Measurements from ENCODE around the gene EDDM13.
A peak's percentile ranks its signal among the peaks of the same experiment; 100 is the strongest.

Gene EDDM13

DNA sequence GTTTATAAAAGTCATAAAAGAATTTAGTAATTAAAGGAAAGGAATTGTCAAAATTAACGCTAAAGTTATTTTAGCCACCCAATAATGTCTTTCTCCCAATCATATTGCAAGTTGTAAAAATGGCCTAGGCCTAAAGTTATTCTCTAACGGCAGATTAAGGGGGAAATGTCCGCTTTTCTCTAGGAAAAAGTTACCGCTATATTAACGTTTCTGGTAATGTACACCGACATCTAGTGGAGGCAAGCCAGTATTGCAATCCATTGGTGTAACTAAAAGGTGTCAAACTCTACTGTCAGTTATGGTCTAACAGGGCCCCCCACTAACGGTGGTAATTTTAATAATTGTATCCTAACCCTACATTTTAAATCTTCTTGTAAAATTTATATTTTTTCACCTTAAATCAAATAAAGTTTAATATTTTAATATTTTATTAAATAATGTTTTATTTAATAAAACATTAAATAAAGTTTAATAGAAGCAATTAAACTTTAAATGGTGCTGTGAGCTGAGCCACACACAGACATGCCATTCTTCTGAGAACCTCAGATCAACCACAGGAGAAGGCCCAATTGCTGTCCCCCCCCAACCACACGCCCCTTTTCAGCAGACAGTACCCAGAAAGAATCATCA, 78.0 kb downstream of the EDDM13 start:
- CTCF ChIA-PET = interaction anchor here (1.0 to 4.0 kb wide), 4 partner anchors 10 to 284 kb away, joined by 3 to 15 read pairs (median 5); no protein-coding TSS in a partner anchor
- TF ChIP-seq, protein P1, sequence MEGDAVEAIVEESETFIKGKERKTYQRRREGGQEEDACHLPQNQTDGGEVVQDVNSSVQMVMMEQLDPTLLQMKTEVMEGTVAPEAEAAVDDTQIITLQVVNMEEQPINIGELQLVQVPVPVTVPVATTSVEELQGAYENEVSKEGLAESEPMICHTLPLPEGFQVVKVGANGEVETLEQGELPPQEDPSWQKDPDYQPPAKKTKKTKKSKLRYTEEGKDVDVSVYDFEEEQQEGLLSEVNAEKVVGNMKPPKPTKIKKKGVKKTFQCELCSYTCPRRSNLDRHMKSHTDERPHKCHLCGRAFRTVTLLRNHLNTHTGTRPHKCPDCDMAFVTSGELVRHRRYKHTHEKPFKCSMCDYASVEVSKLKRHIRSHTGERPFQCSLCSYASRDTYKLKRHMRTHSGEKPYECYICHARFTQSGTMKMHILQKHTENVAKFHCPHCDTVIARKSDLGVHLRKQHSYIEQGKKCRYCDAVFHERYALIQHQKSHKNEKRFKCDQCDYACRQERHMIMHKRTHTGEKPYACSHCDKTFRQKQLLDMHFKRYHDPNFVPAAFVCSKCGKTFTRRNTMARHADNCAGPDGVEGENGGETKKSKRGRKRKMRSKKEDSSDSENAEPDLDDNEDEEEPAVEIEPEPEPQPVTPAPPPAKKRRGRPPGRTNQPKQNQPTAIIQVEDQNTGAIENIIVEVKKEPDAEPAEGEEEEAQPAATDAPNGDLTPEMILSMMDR (IDR thresholded peaks at IDR 0.05; ENCODE audit: control extremely low read depth, extremely low read depth, low read depth, missing control alignments) = peak; percentile 82
- DNase-seq (ENCODE audit: extremely low spot score) = peak; percentile 37
- POLR2A ChIA-PET = no interaction called here

DNA sequence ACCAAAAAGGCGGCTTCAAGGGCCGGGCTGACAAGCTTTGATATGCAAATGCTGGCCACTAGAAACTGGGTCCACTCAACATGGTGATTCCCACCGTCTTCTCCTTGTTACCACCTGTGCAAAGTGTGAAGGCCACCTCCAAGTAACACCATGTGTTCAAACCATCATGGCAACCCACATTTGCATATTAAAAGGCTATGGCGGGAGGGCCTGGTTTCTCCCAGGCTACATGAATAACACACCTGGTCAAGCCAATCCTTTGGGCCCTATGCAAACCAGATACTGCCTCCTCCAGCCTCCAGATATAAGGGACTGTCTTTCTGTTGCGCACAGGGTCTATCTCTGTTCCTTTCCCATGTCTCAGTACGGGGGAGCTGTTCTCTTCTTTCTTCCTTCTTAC, 78.7 kb downstream of the EDDM13 start:
- TF ChIP-seq, protein P1 (IDR thresholded peaks at IDR 0.05; ENCODE audit: control extremely low read depth, extremely low read depth, low read depth, missing control alignments) = no peak
- DNase-seq (ENCODE audit: extremely low spot score) = no peak
- ChIA-PET CTCF (interaction anchor here (0.6 to 4.0 kb wide), 5 partner anchors 9 to 285 kb away, joined by 3 to 15 read pairs (median 3); no protein-coding TSS in a partner anchor), POLR2A (no interaction called here)

DNA sequence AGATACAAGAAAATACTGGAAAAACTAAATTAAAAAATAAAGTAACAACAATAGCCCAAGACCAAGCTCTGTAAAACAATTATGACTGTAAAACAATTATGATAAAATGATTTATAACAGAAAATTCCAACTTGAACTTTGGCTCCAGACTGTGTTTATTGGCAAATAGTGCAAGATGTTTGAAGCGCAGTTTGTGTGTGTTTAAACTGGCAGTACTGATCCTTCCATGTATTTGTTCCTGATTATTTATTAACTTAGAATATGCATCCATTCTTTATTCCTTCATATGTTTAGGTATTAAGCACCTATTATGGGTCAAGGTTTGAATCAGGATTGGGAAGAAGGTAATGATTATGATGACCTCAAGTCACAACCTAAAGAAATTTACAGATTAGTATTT, 83.0 kb downstream of the EDDM13 start:
- POLR2A ChIA-PET = no interaction called here
- no peak for DNase-seq (ENCODE audit: extremely low spot score)
- TF ChIP-seq, protein P1 (IDR thresholded peaks at IDR 0.05; ENCODE audit: control extremely low read depth, extremely low read depth, low read depth, missing control alignments) = no peak

GRCh38 chr19:56356944-56357343, 84.4 kb downstream of the EDDM13 start:
- DNase-seq (ENCODE audit: extremely low spot score) = no peak
- TF ChIP-seq, protein P1 (IDR thresholded peaks at IDR 0.05; ENCODE audit: control extremely low read depth, extremely low read depth, low read depth, missing control alignments) = no peak
- CTCF ChIA-PET = interaction anchor here (1.3 kb wide), 1 partner anchor 9 kb away, joined by 4 read pairs; no protein-coding TSS in a partner anchor
- POLR2A ChIA-PET = no interaction called here

More for the DNA sequence above, 83.0 kb downstream of the EDDM13 start:
- CTCF ChIA-PET = interaction anchor here (1.4 kb wide), 1 partner anchor 9 kb away, joined by 4 read pairs; no protein-coding TSS in a partner anchor

Measured in GM10248 (cell line).